WTC11 (cell line): ENCODE measurements around the gene STK25. TPM values are rescaled to one million over a fixed set of nuclear protein-coding genes. Genes with fewer than 3 reads are reported as not detected.
A peak's percentile ranks its signal among the peaks of the same experiment; 100 is the strongest.
"Not testable (repeated sequence)": the region's sequence is repeated elsewhere in the genome, so short reads cannot be mapped to it uniquely, and the experiment has no call there.

ENCODE experiments used
- ATAC-seq: fragments of 200-7000 bp; cut with Tn5 transposase; 2 replicates; pipeline ENCODE4 v1.10.0; 2021; ENCODE audit warnings: mild to moderate bottlenecking, moderate library complexity
- CTCF ChIA-PET: fragments of 300-600 bp; sonication (Branson Sonifier 250); formaldehyde crosslinking; loops from one replicate; lab custom pipeline; 2021; ENCODE audit warnings: antibody characterized with exemption; lab: Charles Lee
- POLR2A ChIA-PET: fragments of 350-600 bp; sonication (Branson Sonifier 250); formaldehyde crosslinking; loops from one replicate; lab custom pipeline; 2021; ENCODE audit warnings: antibody characterized with exemption; lab: Charles Lee
- DNase-seq: peaks from one replicate; pipeline ENCODE4 v3.0.0; 2021; ENCODE audit warnings: low spot score
- H3K27ac Mint-ChIP-seq: 2 replicates; pipeline ENCODE4 v1.8.0; 2021; ENCODE audit warnings: mixed read lengths
- H3K27me3 Mint-ChIP-seq: 2 replicates; pipeline ENCODE4 v1.8.0; 2021; ENCODE audit warnings: low read depth, mild to moderate bottlenecking, moderate library complexity, mixed read lengths
- H3K36me3 Mint-ChIP-seq: 2 replicates; pipeline ENCODE4 v1.8.0; 2021; ENCODE audit warnings: mixed read lengths
- H3K4me1 Mint-ChIP-seq: 2 replicates; pipeline ENCODE4 v1.8.0; 2022; ENCODE audit warnings: mixed read lengths
- H3K4me3 Mint-ChIP-seq: 2 replicates; pipeline ENCODE4 v1.8.0; 2021; ENCODE audit warnings: mild to moderate bottlenecking, moderate library complexity, mixed read lengths
- H3K9me3 Mint-ChIP-seq: 2 replicates; pipeline ENCODE4 v1.8.0; 2021; ENCODE audit warnings: mixed read lengths
- GABPB1 ChIP-seq: sonication (generic); formaldehyde crosslinking; IDR thresholded peaks from 2 replicates; pipeline ENCODE4 v1.8.1; 2023; ENCODE audit warnings: mild to moderate bottlenecking, missing genetic modification reagents
- GRHL2 ChIP-seq: fragments of 250-450 bp; sonication (Bioruptor Pico); IDR thresholded peaks from 2 replicates; pipeline ENCODE4 v1.8.0; 2022; ENCODE audit warnings: mild to moderate bottlenecking, moderate library complexity; ENCODE audit not compliant: insufficient replicate concordance, severe bottlenecking
- IRF2 ChIP-seq: sonication (generic); formaldehyde crosslinking; IDR thresholded peaks from 2 replicates; pipeline ENCODE4 v1.8.0; 2022; ENCODE audit warnings: low read depth, missing genetic modification reagents, borderline replicate concordance
- NFATC4 ChIP-seq: fragments of 250-450 bp; sonication (Bioruptor Pico); IDR thresholded peaks from 2 replicates; pipeline ENCODE4 v1.9.0; 2021; ENCODE audit warnings: mild to moderate bottlenecking
- NFYB ChIP-seq: sonication (generic); formaldehyde crosslinking; conservative IDR thresholded peaks from 2 replicates; pipeline ENCODE4 v1.8.0; 2022; ENCODE audit warnings: low read depth, missing genetic modification reagents
- NR1H2 ChIP-seq: sonication (generic); formaldehyde crosslinking; IDR thresholded peaks from 2 replicates; pipeline ENCODE4 v1.9.0; 2021; ENCODE audit warnings: mild to moderate bottlenecking, moderate library complexity, missing genetic modification reagents
- NR2C2 ChIP-seq: sonication (generic); formaldehyde crosslinking; IDR thresholded peaks from 2 replicates; pipeline ENCODE4 v1.8.0; 2022; ENCODE audit warnings: mild to moderate bottlenecking, missing genetic modification reagents
- ZNF219 ChIP-seq: sonication (generic); formaldehyde crosslinking; IDR thresholded peaks from 2 replicates; pipeline ENCODE4 v1.8.0; 2023; ENCODE audit warnings: missing genetic modification reagents, mild to moderate bottlenecking, borderline replicate concordance
- ZNF232 ChIP-seq: sonication (generic); formaldehyde crosslinking; IDR thresholded peaks from 2 replicates; pipeline ENCODE4 v1.8.0; 2022; ENCODE audit warnings: mild to moderate bottlenecking, missing genetic modification reagents
- total RNA-seq: library from RNA; stranded (reverse); gene quantifications from 3 replicates; pipeline ENCODE4 v1.2.3, GENCODE V29; 2021
- TF ChIP-seq, protein P1 (sequence below): sonication (generic); formaldehyde crosslinking; IDR thresholded peaks from 2 replicates; pipeline ENCODE4 v1.8.0; 2023; ENCODE audit warnings: mild to moderate bottlenecking, missing genetic modification reagents
- TF ChIP-seq, protein P2 (sequence below): sonication (generic); formaldehyde crosslinking; IDR thresholded peaks from 2 replicates; pipeline ENCODE4 v1.8.1; 2023; ENCODE audit warnings: mild to moderate bottlenecking, missing genetic modification reagents, borderline replicate concordance
- TF ChIP-seq, protein P3 (sequence below): sonication (generic); formaldehyde crosslinking; conservative IDR thresholded peaks from 2 replicates; pipeline ENCODE4 v1.8.1; 2023; ENCODE audit warnings: mild to moderate bottlenecking, low read depth, missing genetic modification reagents, moderate library complexity

The STK25 gene
- total RNA-seq, 1 experiment from 2014 or later: 232 TPM

DNA sequence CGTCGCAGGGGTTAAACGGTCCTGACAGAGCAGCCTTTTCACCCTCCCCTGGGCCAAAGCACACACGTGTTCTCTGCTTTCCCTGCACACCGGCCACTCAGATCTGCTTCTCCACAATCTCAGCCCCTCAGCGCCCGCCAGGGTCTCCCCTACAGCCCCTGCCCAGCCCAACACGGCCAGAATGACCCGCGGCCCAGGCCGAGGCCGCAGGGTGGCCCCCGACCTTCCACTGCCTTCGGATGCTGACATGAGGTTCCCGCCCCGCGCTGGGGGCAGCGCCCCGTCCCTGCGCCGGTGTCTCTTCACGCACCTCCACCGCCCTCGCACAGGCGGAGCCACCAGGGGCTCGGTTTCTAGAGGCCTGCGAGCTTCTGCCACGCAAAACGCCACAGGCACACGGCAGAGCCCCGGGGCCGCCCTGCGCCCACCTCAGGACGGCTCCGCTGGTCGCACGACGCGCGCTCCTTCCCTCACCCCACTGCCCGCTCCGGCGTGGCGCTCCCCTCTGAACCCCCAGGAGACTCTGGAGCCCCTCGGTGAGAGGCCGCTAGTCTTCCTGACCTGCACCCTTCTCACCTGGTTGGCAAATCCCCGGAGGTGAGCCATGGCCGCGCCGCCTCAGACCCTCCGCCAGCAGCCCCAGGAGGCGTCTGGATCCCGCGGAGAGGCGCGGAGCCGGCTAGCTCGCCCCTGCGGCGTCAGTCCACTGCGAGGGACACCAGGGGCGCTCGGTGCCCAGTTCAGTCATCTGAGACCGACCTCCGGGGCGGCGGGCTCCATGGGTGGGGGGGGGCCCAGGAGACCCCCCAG, 749 bp downstream of the STK25 start (continued):
- TF ChIP-seq NFATC4 (CRISPR knock-in tag) (no peak), ZNF219 (no peak), IRF2 (CRISPR knock-in tag) (no peak), NFYB (no peak), ZNF232 (CRISPR knock-in tag) (no peak), NR1H2 (no peak), GABPB1 (CRISPR knock-in tag) (0 out of 2 replicates have a peak, but pooled peaks have one; percentile 7)
- TF ChIP-seq, protein P1, sequence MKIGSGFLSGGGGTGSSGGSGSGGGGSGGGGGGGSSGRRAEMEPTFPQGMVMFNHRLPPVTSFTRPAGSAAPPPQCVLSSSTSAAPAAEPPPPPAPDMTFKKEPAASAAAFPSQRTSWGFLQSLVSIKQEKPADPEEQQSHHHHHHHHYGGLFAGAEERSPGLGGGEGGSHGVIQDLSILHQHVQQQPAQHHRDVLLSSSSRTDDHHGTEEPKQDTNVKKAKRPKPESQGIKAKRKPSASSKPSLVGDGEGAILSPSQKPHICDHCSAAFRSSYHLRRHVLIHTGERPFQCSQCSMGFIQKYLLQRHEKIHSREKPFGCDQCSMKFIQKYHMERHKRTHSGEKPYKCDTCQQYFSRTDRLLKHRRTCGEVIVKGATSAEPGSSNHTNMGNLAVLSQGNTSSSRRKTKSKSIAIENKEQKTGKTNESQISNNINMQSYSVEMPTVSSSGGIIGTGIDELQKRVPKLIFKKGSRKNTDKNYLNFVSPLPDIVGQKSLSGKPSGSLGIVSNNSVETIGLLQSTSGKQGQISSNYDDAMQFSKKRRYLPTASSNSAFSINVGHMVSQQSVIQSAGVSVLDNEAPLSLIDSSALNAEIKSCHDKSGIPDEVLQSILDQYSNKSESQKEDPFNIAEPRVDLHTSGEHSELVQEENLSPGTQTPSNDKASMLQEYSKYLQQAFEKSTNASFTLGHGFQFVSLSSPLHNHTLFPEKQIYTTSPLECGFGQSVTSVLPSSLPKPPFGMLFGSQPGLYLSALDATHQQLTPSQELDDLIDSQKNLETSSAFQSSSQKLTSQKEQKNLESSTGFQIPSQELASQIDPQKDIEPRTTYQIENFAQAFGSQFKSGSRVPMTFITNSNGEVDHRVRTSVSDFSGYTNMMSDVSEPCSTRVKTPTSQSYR (CRISPR knock-in tag): no peak

DNA sequence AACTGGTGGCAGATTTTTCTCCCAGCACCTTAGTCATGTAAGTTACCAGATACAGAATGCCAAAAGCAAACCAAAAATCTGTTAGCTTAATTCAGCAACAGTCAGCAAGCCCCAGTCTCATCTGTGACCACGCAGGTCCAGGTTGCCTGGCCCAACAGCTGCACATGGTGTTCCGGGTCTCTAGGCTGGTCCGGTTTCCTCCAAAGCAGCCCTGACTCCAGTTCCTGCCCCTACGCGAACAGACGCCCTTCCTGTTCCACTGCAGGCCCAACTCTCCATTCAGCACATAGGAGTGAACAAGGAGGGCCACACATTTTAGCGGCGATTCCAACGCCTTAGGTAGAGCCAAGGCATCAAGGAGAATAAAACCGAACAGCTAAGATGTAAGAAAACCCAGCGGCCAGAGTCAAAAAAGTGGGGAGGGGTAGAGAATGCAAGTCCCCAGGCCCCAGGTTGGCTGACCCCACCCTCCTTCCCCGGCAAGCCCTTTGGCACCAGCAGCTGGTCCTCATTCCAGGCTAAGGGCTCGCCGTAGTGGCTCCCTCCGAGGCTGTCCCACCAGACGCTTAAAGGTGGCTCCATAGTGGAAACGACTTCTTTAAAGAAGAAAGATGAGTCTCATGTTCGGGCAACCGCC, 1.5 kb downstream of the STK25 start:
- peak overlapping the region; percentile 78 for H3K4me3 Mint-ChIP-seq
- H3K27ac Mint-ChIP-seq: peak overlapping the region; percentile 33
- CTCF ChIA-PET: interaction anchor here (1.1 to 1.6 kb wide), 2 partner anchors 17 to 104 kb away, joined by 3 to 4 read pairs; no protein-coding TSS in a partner anchor
- H3K4me1 Mint-ChIP-seq: peaks cover 17% of the 10 kb centered on the region
- no peak for ATAC-seq
- DNase-seq: peak; percentile 23
- H3K27me3 Mint-ChIP-seq: peaks cover 15% of the 10 kb centered on the region
- POLR2A ChIA-PET: no interaction called here
- TF ChIP-seq GRHL2 (CRISPR knock-in tag): no peak
- TF ChIP-seq, protein P2, sequence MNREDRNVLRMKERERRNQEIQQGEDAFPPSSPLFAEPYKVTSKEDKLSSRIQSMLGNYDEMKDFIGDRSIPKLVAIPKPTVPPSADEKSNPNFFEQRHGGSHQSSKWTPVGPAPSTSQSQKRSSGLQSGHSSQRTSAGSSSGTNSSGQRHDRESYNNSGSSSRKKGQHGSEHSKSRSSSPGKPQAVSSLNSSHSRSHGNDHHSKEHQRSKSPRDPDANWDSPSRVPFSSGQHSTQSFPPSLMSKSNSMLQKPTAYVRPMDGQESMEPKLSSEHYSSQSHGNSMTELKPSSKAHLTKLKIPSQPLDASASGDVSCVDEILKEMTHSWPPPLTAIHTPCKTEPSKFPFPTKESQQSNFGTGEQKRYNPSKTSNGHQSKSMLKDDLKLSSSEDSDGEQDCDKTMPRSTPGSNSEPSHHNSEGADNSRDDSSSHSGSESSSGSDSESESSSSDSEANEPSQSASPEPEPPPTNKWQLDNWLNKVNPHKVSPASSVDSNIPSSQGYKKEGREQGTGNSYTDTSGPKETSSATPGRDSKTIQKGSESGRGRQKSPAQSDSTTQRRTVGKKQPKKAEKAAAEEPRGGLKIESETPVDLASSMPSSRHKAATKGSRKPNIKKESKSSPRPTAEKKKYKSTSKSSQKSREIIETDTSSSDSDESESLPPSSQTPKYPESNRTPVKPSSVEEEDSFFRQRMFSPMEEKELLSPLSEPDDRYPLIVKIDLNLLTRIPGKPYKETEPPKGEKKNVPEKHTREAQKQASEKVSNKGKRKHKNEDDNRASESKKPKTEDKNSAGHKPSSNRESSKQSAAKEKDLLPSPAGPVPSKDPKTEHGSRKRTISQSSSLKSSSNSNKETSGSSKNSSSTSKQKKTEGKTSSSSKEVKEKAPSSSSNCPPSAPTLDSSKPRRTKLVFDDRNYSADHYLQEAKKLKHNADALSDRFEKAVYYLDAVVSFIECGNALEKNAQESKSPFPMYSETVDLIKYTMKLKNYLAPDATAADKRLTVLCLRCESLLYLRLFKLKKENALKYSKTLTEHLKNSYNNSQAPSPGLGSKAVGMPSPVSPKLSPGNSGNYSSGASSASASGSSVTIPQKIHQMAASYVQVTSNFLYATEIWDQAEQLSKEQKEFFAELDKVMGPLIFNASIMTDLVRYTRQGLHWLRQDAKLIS (CRISPR knock-in tag): no peak
- TF ChIP-seq, protein P3, sequence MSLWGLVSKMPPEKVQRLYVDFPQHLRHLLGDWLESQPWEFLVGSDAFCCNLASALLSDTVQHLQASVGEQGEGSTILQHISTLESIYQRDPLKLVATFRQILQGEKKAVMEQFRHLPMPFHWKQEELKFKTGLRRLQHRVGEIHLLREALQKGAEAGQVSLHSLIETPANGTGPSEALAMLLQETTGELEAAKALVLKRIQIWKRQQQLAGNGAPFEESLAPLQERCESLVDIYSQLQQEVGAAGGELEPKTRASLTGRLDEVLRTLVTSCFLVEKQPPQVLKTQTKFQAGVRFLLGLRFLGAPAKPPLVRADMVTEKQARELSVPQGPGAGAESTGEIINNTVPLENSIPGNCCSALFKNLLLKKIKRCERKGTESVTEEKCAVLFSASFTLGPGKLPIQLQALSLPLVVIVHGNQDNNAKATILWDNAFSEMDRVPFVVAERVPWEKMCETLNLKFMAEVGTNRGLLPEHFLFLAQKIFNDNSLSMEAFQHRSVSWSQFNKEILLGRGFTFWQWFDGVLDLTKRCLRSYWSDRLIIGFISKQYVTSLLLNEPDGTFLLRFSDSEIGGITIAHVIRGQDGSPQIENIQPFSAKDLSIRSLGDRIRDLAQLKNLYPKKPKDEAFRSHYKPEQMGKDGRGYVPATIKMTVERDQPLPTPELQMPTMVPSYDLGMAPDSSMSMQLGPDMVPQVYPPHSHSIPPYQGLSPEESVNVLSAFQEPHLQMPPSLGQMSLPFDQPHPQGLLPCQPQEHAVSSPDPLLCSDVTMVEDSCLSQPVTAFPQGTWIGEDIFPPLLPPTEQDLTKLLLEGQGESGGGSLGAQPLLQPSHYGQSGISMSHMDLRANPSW (CRISPR knock-in tag): no peak
- no peak for TF ChIP-seq NR2C2 (CRISPR knock-in tag)
- 0 out of 2 replicates have a peak, but pooled peaks cover 2% of the 10 kb centered on the region for H3K36me3 Mint-ChIP-seq
- H3K9me3 Mint-ChIP-seq: no peaks in the 10 kb centered on the region

DNA sequence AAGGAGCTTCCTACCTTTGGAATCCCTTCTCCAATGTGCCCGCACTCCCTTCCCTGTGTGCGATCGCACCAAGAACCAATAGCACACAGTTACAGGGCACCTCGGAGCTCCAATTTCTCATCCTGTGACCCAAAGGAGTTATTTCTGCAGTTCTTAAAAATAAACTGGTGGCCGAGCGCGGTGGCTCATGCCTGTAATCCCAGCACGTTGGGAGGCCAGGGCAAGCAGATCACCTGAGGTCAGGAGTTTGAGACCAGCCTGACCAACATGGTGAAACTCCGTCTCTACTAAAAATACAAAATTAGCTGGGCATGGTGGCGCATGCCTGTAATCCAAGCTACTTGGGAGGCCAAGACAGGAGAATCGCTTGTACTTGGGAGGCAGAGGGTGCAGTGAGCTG, 2.1 kb downstream of the STK25 start:
- POLR2A ChIA-PET, DNase-seq, H3K9me3 Mint-ChIP-seq, ATAC-seq, H3K27ac Mint-ChIP-seq, H3K36me3 Mint-ChIP-seq: not testable (repeated sequence)
- peaks cover 17% of the 10 kb centered on the region for H3K4me1 Mint-ChIP-seq
- H3K27me3 Mint-ChIP-seq: peaks cover 15% of the 10 kb centered on the region
- CTCF ChIA-PET: interaction anchor here (1.1 to 1.6 kb wide), 2 partner anchors 16 to 105 kb away, joined by 3 to 4 read pairs; no protein-coding TSS in a partner anchor
- H3K4me3 Mint-ChIP-seq: peak overlapping the region; percentile 78
